Thyroid gland (tissue), 4 donors: Measurements from ENCODE around the gene TBC1D17. TPM values are rescaled to one million over a fixed set of nuclear protein-coding genes. Genes with fewer than 3 reads are reported as not detected.

Experiments
- DNase-seq, 2 donors: peaks; one replicate each; pipeline ENCODE4 v3.0.0-alpha.2; 2019
- H3K27ac ChIP-seq, 3 donors: fragments of 200-600 bp; sonication (generic); 1 replicate in 2 of 3; 2 replicates in 1 of 3; pipeline ENCODE4 v1.5.1; 2016 to 2019; ENCODE audit warnings: mild to moderate bottlenecking in 1 of 3, moderate library complexity in 1 of 3
- H3K27me3 ChIP-seq: fragments of 200-600 bp; sonication (generic); one replicate; pipeline ENCODE4 v1.5.1; 2019
- H3K36me3 ChIP-seq, 2 donors: fragments of 200-600 bp; sonication (generic); one replicate each; pipeline ENCODE4 v1.5.1; 2016 to 2019
- H3K4me1 ChIP-seq, 2 donors: fragments of 200-600 bp; sonication (generic); one replicate each; pipeline ENCODE4 v1.5.1; 2017 to 2019
- H3K4me3 ChIP-seq, 3 donors: fragments of 200-600 bp; sonication (generic); replicated peaks in 1 of 3; 1 replicate in 2 of 3; 2 replicates in 1 of 3; pipeline ENCODE4 v1.5.1; 2016; ENCODE audit warnings: mild to moderate bottlenecking in 1 of 3
- H3K9me3 ChIP-seq: fragments of 200-600 bp; sonication (generic); one replicate; pipeline ENCODE4 v1.5.1; 2017
- CTCF ChIP-seq, 6 experiments: fragments of 200-600 bp in 3 of 6; fragments of 450-650 bp in 3 of 6; sonication (generic) in 3 of 6; IDR thresholded peaks; one replicate each; pipeline ENCODE4 v1.5.1; 2016 to 2019; ENCODE audit warnings: antibody characterized with exemption in 6 of 6, mild to moderate bottlenecking in 2 of 6, inconsistent platforms in 1 of 6, moderate library complexity in 1 of 6
- POLR2A ChIP-seq, 2 donors: fragments of 450-650 bp; IDR thresholded peaks; one replicate each; pipeline ENCODE4 v1.6.1; 2017; ENCODE audit warnings: antibody characterized with exemption in 2 of 2, mild to moderate bottlenecking in 2 of 2, moderate library complexity in 1 of 2
- WGBS, 2 donors: methylation state at CpG; one replicate each; pipeline ENCODE4 v1.1.5; 2017; 5-methylcytosine and 5-hydroxymethylcytosine counted together
- intact Hi-C: fragments of 100-400 bp; cut with DNase I; formaldehyde crosslinking; loops from one replicate; pipeline ENCODE4 v1.15.1; 2023
- total RNA-seq, 4 donors: library from RNA; depleted of rRNA; stranded (reverse); fragments of >200 nt; gene quantifications; one replicate each; pipeline ENCODE4 v1.2.3, GENCODE V29; 2016

TBC1D17 gene
- total RNA-seq, result 10 to 100 TPM; 28.5 to 41.9 (median 39.7) TPM

- Histone ChIP-seq H3K27me3 (no peaks in the 10 kb centered on the region), H3K4me3 (peak within 1 kb of the TSS; percentile 65 to 99 (median 96)), H3K27ac (peak within 1 kb of the TSS; percentile 98 to 100 (median 98)), H3K36me3 (peaks cover 22 to 30% of the 10 kb centered on the region in 2 donors), H3K9me3 (no peaks in the 10 kb centered on the region), H3K4me1 (peaks cover 15 to 19% of the 10 kb centered on the region in 2 donors)
- WGBS, 2 donors, result 1% methylated on average over 48 to 50 of the region's 61 CpGs
- intact Hi-C loops, result loop anchor here (10.0 kb wide), 1 partner anchor 112 kb away; the partner anchor contains the start of genes AP2A1 and TSKS
- TF ChIP-seq POLR2A (IDR thresholded peaks at IDR 0.05) (peak; percentile 90 to 93), CTCF (IDR thresholded peaks at IDR 0.05) (no peak)
- peak; percentile 99 for DNase-seq
These were observed at the start of gene TBC1D17, which contains the start of gene AKT1S1 for GRCh38 chr19:49877020-49877878. Gene TBC1D17, plus strand, starts transcription at chr19:49877702. Its CDS starts 22 bp downstream, at chr19:49877724. Gene AKT1S1, minus strand, starts transcription at chr19:49877355. Its CDS starts 4,060 bp downstream, at chr19:49873295.

- intact Hi-C loops, result no loop called here
- Histone ChIP-seq H3K9me3 (no peaks in the 10 kb centered on the region), H3K27me3 (no peaks in the 10 kb centered on the region), H3K36me3 (peaks cover 47 to 48% of the 10 kb centered on the region in 2 donors), H3K27ac (no peak overlapping the region), H3K4me1 (no peaks in the 10 kb centered on the region), H3K4me3 (no peak overlapping the region)
- TF ChIP-seq POLR2A (IDR thresholded peaks at IDR 0.05) (no peak), CTCF (IDR thresholded peaks at IDR 0.05) (no peak)
- no peak for DNase-seq
- WGBS, 2 donors, result 86 to 89% methylated on average over 7 to 8 of the region's 8 CpGs
These were observed 48.3 kb upstream of the TBC1D17 start for GRCh38 chr19:49829200-49829599.

GRCh38 chr19:49829721-49830120, 47.8 kb upstream of the TBC1D17 start:
- no peak for TF ChIP-seq CTCF (IDR thresholded peaks at IDR 0.05)
- no peak for TF ChIP-seq POLR2A (IDR thresholded peaks at IDR 0.05)
- no peak overlapping the region for H3K4me3 ChIP-seq
- H3K27ac ChIP-seq, result no peak overlapping the region
- intact Hi-C loops, result no loop called here
- peaks cover 53 to 54% of the 10 kb centered on the region in 2 donors for H3K36me3 ChIP-seq
- WGBS, 2 donors, result 96% methylated on average over 18 of the region's 18 CpGs
- no peaks in the 10 kb centered on the region for H3K27me3 ChIP-seq
- H3K4me1 ChIP-seq, result no peaks in the 10 kb centered on the region
- no peak for DNase-seq
- no peaks in the 10 kb centered on the region for H3K9me3 ChIP-seq

- H3K4me1 ChIP-seq, result no peaks in the 10 kb centered on the region
- WGBS, 2 donors, result 96 to 97% methylated on average over 12 of the region's 12 CpGs
- H3K9me3 ChIP-seq, result no peaks in the 10 kb centered on the region
- intact Hi-C loops, result no loop called here
- DNase-seq, result no peak
- no peaks in the 10 kb centered on the region for H3K27me3 ChIP-seq
- no peak overlapping the region for H3K4me3 ChIP-seq
- no peak for TF ChIP-seq POLR2A (IDR thresholded peaks at IDR 0.05)
- no peak for TF ChIP-seq CTCF (IDR thresholded peaks at IDR 0.05)
- no peak overlapping the region for H3K27ac ChIP-seq
- peaks cover 63 to 64% of the 10 kb centered on the region in 2 donors for H3K36me3 ChIP-seq
These were observed 46.7 kb upstream of the TBC1D17 start for GRCh38 chr19:49830766-49831165.

GRCh38 chr19:49831592-49831991, 45.9 kb upstream of the TBC1D17 start:
- no peak overlapping the region for H3K4me3 ChIP-seq
- no peaks in the 10 kb centered on the region for H3K9me3 ChIP-seq
- 94 to 96% methylated on average over 8 of the region's 8 CpGs for WGBS, 2 donors
- H3K4me1 ChIP-seq, result no peaks in the 10 kb centered on the region
- intact Hi-C loops, result no loop called here
- H3K36me3 ChIP-seq, result peaks cover 71 to 72% of the 10 kb centered on the region in 2 donors
- H3K27me3 ChIP-seq, result no peaks in the 10 kb centered on the region
- no peak overlapping the region for H3K27ac ChIP-seq
- TF ChIP-seq POLR2A (IDR thresholded peaks at IDR 0.05), result no peak
- no peak for TF ChIP-seq CTCF (IDR thresholded peaks at IDR 0.05)
- DNase-seq, result no peak
